Mesenteric fat pad (tissue), 1 donor: ENCODE results near the gene PFDN6. TPM values are rescaled to one million over a fixed set of nuclear protein-coding genes. Genes with fewer than 3 reads are reported as not detected.
"Not testable (repeated sequence)": the region's sequence is repeated elsewhere in the genome, so short reads cannot be mapped to it uniquely, and the experiment has no call there.

ENCODE experiments used
- DNase-seq: peaks from one replicate; pipeline ENCODE4 v3.0.0-alpha.2; 2020; ENCODE audit warnings: low spot score
- long read RNA-seq: library from polyadenylated mRNA; unstranded; transcript quantifications from one replicate; pipeline ENCODE4 v2.0.0, GENCODE V29; 2020
- total RNA-seq: library from RNA; stranded (reverse); fragmentation: NEBNext Ultra II Directional; extraction: Animal tissue kit (Norgen Biotek cat#: 25700); gene quantifications from one replicate; pipeline ENCODE4 v1.2.1, GENCODE V29; 2021
- donor health status: DM: yes; HTN: yes; CAD: no.

PFDN6 gene
- total RNA-seq, result 34.8 TPM
- long read RNA-seq, result 0 reads

DNA sequence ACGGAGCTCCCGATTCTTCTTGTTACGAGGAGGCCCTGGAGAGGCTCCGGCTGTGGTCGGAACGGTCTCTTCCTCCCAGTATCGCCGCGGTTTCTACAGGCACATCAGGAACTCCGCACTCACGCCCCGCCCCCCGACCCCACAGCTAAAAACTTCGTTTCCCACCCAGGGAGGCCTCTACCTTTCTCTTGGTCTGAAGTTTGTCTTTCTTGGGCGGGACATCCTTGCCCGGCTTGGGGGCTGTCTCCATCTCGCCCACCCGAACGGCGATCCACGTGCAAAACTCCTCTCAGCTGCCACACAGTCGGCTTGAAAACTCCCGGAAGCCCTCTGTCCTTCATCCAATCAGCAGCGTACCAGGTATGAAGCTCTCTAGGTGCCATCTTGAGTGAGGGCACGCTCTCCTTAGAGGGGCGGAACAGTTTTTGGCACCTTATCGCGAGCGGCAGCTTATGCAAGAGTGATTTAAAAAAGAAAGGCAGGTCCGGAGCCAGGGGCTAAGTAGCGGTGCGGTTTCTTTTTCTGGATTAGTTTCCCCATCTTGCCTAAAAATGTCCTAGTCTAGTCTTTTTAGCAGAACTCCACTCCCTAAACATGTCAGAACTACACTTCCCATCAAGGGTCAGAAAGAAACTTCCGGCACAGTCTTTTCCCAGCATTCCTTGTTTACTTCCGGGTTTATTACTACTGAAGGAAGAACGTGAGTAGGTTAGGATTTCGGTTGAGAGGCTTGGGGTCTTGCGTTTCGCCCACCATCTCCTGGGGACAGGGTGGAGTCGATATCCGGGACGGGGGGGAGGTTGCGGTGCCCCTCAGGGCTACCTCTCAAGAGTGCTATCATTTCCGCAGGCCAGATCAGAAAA is at the start of gene PFDN6, which contains the start of gene WDR46:
Gene PFDN6, plus strand, starts transcription at position 681 of the 863 bp plus-strand sequence. CDS start 256 bp downstream, outside the sequence.
Gene WDR46, minus strand, starts transcription at position 319 of the 863 bp plus-strand sequence. Its CDS starts 69 bp downstream, at position 250.
- no peak for DNase-seq

DNA sequence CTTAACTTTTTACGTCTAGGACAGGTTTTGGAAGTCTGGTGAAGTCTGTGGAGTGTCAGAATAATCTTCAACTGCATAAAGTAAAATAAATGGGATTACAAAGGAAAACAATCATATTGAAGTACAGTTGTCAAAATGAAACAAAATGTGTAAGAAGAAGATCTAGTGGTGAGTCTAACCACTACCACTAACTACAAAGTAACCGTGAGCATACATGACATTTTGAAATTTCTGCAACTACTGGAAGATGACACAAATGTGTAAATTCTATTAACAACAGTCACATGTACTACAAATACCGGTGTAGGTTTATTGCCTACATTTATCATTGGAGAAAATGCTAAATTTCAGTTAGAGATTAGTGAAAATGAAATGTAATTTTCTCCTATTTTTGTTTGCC is 47.4 kb upstream of the PFDN6 start:
- no peak for DNase-seq

DNA sequence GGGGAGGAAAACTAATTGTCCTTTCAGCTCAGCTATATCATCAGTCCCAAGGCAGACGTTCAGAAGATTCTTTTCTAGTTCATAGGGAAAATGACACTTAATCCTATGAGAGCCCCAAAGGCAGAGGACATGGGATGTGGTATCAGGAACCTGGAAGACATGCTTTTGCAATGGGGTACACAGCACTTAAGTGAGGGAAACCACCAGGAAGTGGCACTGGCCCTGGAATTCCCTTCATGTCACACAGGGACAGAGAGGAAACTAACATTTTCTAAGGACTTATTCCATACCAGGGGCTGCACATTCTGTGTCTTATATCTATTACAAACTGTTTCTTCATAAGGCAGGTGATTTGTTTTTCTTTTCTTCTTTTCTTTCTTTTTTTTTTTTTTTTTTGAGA is 45.9 kb upstream of the PFDN6 start:
- DNase-seq, result no peak

DNA sequence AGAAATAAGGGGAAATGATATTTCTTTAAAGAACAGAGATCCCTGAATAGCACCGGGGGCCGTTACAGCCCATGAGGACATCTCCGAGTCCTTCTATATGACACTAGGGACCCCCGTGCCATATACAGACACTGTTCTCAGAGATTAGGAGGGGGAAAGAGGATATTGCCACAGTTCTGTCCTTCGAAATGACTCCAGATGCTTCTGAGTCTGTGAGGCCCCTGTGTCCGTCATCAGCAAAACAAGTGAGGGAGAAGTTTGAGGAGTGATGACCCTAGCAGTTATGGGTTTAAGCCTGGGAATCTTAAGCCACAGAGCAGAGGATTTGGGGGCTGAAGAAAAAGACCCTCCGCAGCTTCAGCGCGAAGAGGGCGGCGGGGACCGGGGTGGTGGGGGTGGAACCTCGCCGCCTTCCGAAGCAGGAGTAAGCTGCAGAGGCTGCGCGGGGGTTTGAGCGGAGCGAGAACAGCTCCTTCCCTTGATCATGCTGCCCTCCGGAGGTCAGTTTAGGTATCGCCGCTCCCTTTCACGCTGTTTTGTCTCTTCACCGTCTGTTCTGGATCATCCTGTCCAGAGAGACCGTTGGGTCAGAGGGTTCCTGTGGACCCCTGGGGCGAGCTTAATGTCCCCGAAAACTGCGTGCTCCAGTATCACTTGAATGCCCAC is 41.3 kb upstream of the PFDN6 start:
- peak; percentile 91 for DNase-seq

DNA sequence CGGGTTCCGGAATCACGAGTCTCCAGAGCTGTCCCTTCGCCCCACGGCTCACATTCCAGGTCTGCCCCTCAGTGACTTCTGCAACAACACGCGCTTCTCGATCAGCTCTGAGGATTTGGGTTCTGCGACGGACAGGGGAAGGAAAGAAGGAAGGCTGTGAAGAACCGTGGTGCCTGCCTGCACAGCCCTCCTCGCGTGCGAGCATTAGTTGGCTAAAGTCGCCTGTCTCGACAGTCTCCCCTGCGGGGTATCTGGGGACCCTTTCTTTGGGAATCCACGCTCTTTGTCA is 40.8 kb upstream of the PFDN6 start:
- peak; percentile 89 for DNase-seq

DNA sequence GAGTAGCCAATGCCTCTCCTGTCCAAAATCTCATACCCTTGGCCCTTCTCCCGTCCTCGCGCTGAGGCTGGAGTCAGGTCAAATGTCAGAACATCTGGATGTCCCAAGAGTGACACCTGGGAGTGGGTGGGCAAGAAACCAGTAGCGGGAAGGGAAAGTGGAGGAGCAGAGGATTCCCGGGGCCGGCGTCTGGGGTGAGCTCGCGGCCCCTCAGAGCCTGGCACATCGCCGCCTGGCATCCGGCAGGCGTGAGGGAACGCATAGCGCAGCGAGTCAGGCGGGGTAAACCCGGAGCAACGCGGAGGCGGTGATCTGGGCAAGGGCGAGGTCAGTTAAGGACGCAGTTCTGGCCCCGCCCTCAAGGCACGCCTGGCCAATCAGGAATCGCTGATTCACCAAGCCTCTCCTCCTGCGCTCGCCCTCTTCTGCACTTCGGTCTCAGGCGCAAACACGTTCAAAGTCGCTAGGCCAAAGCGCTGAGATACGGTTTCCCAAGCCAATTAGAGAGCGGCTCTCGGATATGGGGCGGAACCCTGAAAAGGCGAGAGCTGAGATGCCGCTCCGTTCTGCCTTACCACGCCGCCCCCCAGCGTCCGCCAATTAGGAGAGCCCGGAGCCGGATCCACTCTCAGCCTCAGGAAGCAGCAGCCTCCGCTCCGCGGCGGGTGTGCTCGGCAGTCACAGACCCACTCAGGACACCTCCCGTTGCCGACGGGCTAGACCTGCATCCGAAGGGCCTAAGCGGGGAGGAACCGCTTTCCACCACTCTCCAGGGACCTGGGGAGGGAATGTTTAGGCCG is 40.3 kb upstream of the PFDN6 start:
- DNase-seq, result peak; percentile 97

DNA sequence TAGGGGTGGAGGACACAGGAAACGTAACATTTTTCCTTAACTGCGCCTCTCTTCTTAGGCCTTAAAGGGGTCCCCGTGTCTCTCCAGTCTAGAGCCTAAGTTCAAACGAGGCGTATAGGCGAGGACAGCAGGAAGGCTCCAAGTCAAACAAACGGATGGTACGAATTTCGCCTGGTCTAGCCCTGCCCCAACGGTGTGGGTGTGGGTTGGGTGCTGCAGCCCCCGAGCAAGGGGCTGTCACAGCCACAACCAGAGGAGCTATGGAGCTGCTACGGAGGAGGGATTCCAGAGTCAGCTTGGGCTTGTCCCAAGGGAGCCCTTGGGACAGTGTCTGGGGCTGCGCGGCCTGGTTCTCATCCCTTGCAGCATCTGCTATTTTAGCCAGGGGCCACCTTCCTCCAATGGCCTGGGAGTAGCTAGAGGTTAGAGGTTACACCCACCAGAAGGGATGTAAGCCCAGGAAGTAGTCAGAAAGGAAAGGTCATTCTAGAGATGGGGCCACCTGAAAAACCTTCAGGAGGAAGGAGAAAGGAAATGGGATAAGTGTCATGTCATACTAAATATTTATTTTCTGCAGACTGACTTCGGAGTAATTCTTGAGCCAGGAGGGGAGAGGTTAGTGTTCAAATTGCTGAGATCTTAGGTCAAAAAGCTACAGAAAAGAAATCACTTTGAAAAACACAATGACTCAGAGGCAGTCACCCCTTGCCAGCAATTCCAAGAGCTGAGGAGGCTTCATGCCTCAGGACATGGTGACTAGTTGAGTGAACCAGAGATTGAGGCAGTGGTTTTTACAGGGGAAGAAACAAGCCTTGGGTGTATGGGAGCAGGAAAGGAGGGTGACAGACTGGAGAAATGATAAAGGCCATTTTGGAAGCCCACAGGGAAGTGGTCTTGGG is 39.4 kb upstream of the PFDN6 start:
- peak; percentile 83 for DNase-seq

DNA sequence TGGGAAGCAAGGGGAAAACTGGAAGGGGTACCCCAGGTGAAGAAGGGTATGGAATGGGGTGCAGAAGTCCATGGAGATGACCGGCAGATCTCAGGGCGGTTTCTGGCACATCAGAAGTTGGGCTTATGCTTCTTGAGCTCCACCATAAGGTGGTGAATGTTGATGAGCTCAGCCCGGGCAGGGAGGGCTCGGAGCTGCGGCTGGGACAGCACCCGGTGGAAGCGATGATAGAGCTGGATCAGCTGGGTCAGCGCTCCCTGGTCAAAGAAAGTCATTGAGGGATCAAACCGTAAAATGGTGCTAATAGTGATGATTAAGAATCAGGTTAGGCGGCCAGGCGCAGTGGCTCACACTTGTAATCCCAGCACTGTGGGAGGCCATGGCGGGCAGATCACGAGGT is 38.7 kb upstream of the PFDN6 start:
- peak; percentile 57 for DNase-seq

DNA sequence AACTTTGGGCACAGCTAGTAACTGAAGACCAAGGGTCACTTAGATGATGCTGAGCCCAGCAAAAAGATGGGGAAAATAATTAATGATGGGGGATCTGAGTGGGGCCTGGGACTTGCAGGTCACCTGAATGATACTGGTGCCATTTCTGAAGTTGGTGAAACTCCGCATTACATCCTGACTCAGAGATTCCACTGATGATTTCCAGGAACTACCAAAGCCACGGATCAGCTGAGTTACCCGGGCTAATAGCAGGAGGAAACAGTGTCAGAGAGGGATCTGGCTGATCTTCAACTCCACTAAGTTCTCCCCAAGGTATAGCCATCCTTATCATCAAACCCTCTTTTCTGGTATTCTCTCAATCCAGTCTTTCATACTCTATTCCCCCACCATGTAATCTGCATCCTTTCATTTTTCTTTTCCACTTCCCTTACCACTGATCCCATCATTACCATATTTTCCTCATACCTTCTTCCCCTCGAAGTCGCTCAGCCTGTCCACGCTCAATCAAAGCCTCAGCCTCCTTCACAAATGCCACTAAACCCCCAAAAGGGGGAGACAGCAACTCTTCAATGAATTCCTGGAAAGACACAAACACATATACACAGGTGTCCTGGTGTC is 37.9 kb upstream of the PFDN6 start:
- DNase-seq, result peak; percentile 9

DNA sequence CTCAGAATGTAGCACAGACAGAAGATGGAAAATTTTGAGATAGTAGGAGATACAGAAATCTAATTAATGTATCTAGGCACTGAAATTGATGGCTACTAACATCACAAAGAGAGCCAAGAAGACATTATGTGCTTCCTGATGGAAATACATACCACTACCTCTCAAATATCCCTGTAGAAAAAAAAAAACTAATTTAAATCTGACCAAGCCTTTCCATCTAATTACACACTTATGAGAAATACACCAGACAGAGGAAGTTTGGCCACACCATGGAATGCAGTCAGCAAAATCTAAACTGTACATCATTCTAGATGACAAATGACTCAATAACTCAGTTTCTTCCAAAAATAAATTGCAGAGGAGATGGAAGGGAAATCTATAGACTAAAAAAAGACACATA is 36.6 kb upstream of the PFDN6 start:
- DNase-seq, result no peak

DNA sequence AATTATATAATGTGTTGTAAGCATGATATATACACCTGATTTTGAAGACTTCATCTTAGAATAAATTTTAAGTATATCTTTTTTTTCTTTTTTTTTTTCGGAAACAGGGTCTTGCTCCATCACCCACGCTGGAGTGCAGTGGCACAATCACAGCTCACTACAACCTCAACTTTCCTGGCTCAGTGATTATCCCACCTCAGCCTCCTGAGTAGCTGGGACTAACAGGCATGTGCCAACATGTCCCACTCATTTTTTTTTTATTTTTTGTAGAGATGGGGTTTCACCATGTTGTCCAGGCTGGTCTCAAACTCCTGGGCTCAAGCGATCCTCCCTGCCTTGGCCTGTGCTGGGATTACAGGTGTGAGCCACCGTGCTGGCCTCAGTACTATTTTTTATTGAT is 34.8 kb upstream of the PFDN6 start:
- no peak for DNase-seq

DNA sequence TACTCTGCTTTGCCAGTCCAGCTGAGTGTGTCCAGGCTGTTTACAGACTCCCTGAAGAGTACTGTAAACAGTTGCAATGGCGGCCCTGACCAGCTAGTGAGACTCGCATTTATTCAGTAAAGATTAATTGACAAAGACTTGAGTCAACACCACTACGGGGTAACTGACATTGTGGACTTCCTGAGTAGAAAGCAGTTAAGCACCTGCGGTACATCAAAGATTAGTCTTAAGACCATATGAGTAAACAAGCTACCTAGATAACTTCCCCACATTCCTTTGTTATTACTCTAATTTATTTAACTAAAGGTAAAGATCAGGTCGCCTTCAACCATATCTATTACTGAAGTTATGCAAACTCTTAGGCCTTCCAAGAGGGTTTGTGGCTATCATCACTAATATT is 30.4 kb upstream of the PFDN6 start:
- DNase-seq, result no peak

DNA sequence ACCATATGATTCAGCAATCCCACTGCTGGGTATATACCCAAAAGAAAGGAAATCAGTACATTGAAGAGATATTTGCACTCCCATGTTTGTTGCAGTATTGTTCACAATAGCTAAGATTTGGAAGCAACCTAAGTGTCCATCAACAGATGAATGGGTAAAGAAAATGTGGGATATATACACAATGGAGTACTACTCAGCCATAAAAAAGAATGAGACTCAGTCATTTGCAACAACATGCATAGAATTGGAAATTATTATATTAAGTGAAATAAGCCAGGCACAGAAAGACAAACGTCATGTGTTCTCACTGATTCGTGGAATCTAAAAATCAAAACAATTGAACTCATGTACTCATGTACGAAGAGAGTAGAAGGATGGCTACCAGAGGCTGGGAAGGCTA is 26.9 kb upstream of the PFDN6 start:
- not testable (repeated sequence) for DNase-seq

DNA sequence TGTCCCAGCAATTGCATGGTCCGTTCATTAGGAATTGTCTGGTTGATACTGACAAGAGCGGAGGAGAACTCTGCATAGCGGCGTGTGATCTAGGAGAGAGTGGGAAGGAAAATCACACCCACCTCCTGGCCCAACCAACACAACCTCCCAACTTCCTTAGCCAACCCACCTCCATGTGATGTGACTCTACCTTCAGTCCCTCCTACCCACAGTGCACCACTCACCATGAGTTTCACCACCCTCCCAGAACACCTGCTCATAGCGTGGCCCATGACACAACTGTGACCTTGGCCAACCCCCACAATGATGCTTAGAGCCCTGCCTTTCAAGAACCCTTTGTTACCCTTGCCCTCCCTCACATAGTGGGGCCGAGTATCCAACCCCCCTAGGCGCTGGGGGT is 25.4 kb upstream of the PFDN6 start:
- DNase-seq, result no peak

DNA sequence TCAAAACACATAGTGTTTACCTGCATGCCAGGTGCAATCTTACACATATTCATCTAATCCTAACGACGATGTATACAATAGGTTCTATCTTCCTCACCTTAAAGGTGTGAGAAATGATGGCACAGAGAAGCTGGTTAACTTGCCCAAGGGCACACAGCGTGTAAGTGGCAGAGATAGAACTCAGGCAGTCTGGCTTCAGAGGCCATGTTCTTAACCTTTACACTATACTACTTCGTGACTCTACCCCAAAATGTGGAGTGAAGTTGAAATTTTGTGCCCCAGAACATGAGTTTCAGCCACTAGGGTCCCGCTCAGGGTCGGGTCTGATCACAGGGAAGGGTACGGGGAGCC is 18.3 kb upstream of the PFDN6 start:
- DNase-seq, result no peak

DNA sequence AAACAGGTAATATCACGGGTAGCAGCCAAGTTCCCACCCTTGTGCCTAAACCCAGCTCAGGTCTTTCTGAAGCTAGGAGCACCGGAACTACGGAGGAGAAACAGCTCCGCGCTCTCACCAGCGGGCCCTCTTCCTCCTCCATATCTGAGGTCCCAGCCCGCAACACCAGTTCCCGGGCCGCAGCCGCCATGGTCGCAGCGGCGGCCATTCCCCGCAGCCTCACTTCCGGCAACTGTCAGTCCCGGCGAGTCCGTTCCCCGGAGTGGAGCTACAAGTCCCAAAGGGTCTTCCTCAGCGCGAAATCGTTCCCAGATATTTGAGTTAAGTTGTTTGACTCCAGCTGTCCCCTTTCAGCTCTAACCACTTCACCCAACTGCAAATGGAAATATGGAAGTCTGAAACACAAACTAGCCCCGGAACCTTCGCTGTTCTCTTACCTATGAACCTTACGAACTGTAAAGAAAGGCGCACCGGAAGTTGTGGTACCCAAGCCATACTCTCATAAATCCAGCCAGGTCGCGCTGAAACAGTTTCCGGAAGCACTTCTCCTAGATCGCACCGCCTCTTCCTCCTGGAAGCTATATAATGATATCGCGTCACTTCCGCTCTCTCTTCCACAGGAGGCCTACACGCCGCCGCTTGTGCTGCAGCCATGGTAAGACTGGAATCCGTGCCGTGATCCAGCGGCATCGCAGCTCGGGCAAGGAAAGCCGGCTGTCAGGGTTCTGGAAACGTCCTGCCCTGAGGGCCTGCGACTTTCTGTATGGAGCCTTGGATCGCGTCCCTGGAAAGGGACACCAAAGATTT is 17.7 kb upstream of the PFDN6 start, which contains the start of the genes RPS18 and VPS52:
Gene RPS18, plus strand, starts transcription at position 608 of the 807 bp plus-strand sequence. Its CDS starts 45 bp downstream, at position 653.
Gene VPS52, minus strand, starts transcription at position 409 of the 807 bp plus-strand sequence. Its CDS starts 201 bp downstream, at position 208.
- DNase-seq, result peak; percentile 94

DNA sequence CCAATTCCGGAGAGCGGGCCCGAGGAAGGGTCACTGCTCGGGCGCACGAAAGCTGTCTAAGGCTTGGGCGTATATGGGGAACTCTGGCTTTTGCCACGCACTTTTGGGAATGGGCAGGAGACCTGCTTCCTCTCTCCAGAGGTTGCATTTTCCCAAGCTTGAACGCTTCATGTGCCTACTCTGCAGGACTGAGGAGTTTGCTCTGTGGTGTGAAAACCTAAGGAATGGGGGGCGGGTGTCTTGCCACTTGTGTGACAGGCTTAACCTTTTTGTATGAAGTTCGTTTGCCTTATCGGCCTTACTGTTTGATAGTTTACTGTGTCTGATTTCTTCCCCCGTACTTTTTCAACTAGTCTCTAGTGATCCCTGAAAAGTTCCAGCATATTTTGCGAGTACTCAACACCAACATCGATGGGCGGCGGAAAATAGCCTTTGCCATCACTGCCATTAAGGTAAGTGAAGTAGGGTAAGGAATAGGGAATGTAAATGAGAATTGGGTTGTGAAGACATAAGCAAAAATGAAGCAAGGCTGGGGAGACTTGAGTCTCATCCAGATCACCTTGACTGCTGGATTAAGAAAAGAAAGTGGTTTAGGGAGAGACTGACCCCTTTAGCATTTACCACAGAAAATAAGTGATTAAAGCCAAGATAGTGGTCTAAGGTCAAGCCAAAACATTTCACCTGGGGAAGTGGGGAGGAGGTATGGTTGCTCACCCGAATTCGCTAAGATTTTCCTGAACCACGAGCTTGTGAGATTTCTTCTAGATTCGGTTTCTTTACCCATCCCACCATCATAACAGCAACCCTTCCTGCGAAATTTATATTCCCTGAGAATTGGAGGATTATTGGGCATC is 16.9 kb upstream of the PFDN6 start:
- no peak for DNase-seq
